ENCODE measurements around the gene AGAP9.
"Not testable (repeated sequence)": the region's sequence is repeated elsewhere in the genome, so short reads cannot be mapped to it uniquely, and the experiment has no call there.

AGAP9 gene

GRCh38 chr10:47484786-47485185 is 38.7 kb downstream of the AGAP9 start:
- DNase-seq = not testable (repeated sequence)

- DNase-seq = not testable (repeated sequence)
Observed at GRCh38 chr10:47483923-47484322, 39.5 kb downstream of the AGAP9 start, which contains the start of gene ANXA8. ANXA8 (minus strand) TSS chr10:47484115; CDS start chr10:47483933, 182 bp downstream.

- not testable (repeated sequence) for DNase-seq
Observed at GRCh38 chr10:47482367-47482766, 41.1 kb downstream of the AGAP9 start.

- DNase-seq = not testable (repeated sequence)
Observed at GRCh38 chr10:47481768-47482181, 41.7 kb downstream of the AGAP9 start.

DNA sequence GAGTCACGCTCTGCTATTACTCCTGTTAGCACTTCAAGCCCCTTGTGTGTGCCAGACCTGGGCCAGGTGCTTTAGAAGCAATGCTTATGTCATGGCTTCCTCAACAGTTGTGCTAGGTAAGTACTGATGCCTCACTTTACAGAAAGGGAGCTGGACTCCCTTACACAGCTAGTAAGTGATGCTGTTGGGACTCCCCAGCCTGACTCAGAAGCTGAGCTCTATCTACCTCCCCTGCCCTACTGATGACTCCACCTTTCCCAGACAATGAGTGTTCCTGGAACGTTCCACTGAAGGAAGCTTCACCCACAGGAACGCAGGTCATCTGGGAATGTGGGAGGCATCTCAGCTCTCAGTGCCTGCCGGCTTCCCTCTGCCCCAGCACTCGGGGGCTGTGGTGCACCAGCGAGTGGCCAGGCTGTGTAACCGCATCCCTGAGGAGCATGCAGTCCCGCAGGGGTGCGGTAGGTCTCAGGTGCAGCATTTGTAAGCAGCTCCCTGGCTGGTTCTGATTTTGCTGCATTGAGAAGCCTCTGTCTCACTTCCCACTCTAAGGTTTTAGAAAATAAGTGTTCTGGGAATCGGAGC is 42.2 kb downstream of the AGAP9 start:
- not testable (repeated sequence) for DNase-seq

DNA sequence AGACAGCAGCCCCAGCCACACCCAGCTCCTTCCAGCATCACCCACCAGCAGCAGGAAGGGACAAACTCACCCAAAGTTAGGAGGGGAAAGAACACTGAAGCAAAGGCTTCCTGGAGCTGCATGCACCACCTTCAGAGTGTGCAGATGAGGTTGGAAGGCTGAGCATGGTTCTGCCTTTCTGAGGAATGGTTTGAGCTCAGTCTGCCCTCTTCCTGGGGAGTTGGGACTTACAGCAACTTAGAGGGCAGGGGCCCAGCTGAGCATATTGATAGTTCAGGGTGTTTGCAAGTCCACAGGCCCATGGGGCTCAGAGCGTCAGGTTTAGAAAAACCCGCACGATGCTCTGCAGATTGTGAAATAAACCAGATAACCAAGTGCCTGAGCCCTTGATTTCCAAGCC is 43.3 kb downstream of the AGAP9 start:
- DNase-seq = not testable (repeated sequence)

DNA sequence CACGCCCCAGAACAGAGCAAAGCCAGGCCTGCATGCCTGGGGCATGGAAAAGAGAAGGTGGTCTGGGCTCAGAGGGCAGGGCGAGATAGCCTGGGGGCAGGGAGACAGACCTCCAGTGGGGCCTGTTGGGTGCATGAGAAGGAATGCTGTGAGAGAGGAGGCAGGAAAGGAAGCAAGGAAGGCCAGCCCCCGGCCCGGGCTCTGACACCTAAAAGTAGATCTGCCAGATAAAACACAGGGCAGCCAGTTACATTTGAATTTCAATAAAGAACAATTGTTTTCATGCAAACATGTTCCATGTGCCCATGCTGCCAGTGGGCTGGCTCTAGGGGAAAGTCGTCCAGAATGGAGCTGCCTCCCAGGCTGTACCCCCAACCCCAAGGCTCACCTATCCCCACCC is 45.3 kb downstream of the AGAP9 start:
- not testable (repeated sequence) for DNase-seq

DNA sequence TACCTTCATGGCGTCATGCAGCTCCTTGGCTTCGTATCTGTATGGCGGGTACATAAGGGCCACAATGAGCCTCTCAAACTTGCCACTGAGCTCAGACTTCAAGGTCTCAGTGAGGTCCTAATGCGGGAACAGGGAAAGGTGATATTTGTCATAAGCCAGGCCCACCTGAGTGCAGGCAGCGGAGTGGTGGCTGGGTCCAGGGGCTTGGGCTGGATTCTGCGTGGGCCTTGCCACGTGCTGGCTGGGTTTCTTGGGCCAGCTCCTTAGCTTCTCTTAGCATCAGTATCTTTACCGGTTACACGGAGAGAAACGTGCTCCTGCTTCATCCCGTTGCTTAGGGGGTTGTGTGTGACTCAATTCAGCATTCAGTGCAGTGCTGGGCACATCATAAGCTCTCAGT is 46.4 kb downstream of the AGAP9 start:
- not testable (repeated sequence) for DNase-seq

- not testable (repeated sequence) for DNase-seq
Observed at GRCh38 chr10:47475101-47475500, 48.3 kb downstream of the AGAP9 start.

GRCh38 chr10:47473516-47473915 is 49.9 kb downstream of the AGAP9 start:
- DNase-seq = not testable (repeated sequence)

DNA sequence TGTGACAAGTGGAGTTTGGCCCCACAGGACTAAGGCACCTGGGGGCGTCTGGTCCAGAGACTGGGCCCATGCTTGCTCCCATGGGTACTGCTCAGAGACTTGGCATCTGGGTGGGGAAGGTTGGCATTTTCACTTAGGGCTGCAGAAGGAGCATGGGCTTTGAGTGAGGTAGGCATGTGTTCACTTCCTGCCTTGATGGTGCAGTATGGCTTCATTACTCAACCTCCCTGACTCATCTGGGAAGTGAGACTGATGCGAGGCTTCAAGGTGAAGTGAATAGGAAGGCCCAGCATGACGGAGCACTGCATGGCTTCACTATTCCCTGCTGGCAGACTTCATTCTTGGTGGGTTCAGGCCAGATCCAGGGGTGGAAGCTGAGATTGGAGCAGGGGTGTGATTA is 50.8 kb downstream of the AGAP9 start:
- DNase-seq = not testable (repeated sequence)

DNA sequence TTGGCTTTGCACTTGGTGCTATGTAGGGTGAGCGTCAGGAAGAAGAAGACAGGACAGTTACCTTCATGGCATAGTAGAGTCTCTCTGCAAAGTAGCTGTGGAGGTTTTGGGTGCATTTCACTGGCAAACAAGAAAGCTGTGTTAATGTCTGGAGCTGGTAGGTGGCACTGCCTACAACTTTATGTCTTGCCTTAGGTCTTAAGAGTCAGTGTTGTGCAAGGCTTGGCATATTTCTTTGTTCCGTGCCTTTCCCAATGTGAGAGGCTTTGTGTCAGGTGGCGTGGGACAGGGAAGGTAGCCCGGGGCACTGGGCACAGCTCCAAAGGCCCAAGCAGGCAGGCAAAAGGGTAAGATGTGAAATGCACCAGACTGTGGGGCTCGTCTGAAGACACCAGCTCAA is 51.4 kb downstream of the AGAP9 start:
- not testable (repeated sequence) for DNase-seq

GRCh38 chr10:47468731-47469528 is 54.5 kb downstream of the AGAP9 start:
- not testable (repeated sequence) for DNase-seq

DNA sequence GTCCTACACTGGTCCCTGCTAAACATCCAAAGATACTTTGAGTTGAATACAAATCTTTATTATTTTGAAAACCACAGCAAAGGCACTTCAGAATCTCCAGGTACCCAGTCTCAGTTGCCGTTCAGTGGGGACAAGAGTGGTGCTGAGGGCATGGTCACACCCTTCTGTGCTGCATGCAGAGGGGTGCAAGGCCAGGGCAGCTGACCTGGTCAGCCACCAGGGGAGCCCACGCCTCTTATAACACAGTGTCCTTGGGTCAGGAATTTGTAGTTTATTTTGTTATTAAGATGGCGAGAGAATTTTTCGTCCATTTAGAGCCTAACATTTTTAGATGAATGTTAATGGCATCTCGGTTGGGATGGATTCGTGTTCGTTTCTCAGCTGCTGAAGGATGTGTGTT is 55.5 kb downstream of the AGAP9 start:
- DNase-seq = not testable (repeated sequence)

- not testable (repeated sequence) for DNase-seq
Observed at GRCh38 chr10:47467458-47467857, 56.0 kb downstream of the AGAP9 start.

GRCh38 chr10:47465216-47465917 is 58.1 kb downstream of the AGAP9 start:
- not testable (repeated sequence) for DNase-seq

GRCh38 chr10:47462577-47463358 is 60.7 kb downstream of the AGAP9 start:
- not testable (repeated sequence) for DNase-seq

DNA sequence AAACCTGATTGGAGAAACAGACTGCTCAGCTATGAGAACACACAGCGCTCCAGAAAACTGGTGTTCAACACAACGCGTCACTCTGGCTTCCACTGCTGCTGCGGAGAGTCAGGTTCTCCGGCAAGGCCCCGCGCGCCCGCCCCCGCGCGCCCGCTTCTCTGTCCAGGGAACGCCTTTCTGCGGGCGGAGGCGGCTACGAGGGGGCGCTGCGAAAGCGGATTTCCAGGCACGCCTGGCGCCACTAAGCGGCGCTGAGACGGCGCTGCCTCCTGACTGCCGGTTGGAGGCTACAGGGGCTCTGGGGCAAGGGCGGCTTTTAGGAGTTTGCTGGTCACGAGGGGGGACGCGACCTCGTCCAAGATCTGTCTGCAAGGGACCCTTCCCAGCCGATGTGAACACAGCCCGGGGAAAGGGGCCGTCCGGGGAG is 62.2 kb downstream of the AGAP9 start:
- not testable (repeated sequence) for DNase-seq

DNA sequence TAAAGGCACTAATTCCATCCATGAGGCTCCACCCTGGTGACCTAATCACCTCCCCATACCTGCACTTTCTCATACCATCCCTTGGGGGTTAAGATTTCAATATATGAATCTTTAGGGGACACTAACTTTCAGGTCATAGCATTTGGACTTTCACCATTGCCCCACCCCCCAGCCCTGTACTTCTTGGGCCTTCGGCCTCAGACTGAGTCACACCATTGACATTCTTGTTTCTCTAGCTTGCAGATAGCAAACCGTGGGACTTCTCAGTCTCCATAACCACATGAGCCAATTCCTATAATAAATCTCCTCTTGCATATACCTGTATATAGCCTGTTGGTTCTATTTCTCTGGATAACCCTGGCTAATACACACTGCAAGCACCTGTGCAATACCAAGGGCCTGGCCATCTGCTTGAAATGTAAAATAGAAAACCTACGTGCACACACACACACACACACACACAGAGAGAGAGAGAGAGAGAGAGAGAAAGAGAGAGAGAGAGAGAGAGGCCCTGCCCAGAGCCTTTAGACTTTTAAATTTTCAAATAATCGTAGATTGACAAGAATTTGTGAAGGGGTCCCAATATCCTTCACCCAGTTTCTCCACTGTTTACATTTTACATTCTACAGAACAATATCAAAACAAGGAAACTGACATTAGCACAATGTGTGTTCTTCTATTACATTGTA is 64.8 kb downstream of the AGAP9 start:
- DNase-seq = no peak

DNA sequence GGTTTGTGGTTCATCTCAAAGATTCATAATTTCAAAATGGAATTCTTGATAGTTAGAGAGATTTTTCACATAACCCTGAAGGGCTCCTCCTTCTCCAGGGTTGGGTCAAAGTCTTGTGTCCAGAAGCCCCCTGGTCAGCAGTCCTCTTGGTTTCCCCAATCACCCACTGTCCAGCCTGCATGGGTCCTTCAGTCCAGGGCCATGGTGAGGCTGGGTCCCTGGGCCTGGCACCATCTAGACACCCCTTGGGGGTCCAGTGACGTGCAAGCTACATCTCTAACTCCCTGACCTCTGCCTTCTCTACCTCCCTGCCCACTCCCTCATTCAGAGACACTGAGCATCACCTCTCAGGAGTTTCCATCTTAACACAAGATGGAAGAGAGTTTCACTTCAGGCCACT is 65.6 kb downstream of the AGAP9 start:
- DNase-seq = no peak

- no peak for DNase-seq
Observed at GRCh38 chr10:47457528-47457820, 66.0 kb downstream of the AGAP9 start.

DNA sequence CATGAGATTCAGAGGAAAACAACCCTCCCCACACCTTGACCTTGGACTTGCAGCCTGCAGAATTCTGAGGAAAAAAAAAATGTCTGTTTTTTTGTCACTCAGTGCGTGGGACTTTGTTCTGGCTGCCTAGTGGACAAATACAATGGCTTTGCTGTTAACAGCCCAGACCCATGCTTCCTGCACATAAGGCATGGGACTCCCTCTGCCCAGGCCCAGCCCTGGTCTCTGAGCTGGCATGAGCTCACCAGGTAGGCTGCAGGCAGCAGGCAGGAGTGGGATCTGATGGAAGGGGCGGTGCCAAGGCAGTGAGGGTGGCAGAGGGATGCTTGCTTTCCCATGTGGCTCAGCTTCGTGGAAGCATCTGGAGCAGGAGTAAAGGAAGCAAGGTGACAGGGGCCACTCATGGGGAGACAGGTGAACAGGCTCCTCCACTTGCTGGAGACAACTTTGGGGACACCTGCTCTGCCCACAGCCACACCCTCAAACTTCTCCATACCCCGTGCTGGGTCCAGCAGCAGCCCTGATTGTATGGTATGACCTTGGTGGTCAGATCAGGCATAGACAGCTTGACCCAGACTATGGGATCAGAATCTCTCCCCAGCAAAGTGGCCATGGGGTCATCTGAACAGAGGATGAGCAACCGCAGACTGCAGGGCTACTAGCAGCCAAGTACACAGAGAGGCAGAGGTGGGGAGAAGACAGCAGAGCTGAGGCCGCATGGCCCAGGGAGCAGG is 66.5 kb downstream of the AGAP9 start:
- no peak for DNase-seq
